Loucy (cell line): ENCODE measurements around the gene CCDC91.

Experiments
- CTCF ChIP-seq: fragments of 200-600 bp; sonication (generic); conservative IDR thresholded peaks from 2 replicates; pipeline ENCODE4 v1.5.1; 2014; ENCODE audit warnings: mild to moderate bottlenecking, antibody characterized with exemption, low read length
- EZH2phosphoT487 ChIP-seq: fragments of 200-600 bp; IDR thresholded peaks from 2 replicates; pipeline ENCODE4 v1.6.1; 2018; ENCODE audit warnings: antibody characterized with exemption, mild to moderate bottlenecking, moderate library complexity, borderline replicate concordance

GRCh38 chr12:28215021-28215420 lies 24.8 kb downstream of the CCDC91 start:
- TF ChIP-seq CTCF (no peak), EZH2phosphoT487 (no peak)
